ENCODE measurements around the gene NELFA.
"Not testable (repeated sequence)": the region's sequence is repeated elsewhere in the genome, so short reads cannot be mapped to it uniquely, and the experiment has no call there.

Gene NELFA

GRCh38 chr4:1997712-1998111, 11.1 kb downstream of the NELFA start:
- no peak for TF ChIP-seq CTCF (IDR thresholded peaks at IDR 0.05; ENCODE audit: low read depth, low read length, missing control alignments)
- DNase-seq (ENCODE audit: low read depth), result no peak
- H3K4me3 ChIP-seq (ENCODE audit: low read depth, low read length), result no peak overlapping the region

- DNase-seq (ENCODE audit: low read depth), result no peak
- no peak overlapping the region for H3K4me3 ChIP-seq (ENCODE audit: low read depth, low read length)
- no peak for TF ChIP-seq CTCF (IDR thresholded peaks at IDR 0.05; ENCODE audit: low read depth, low read length, missing control alignments)
Measured at GRCh38 chr4:1996866-1997611, 11.7 kb downstream of the NELFA start.

GRCh38 chr4:1994938-1995337, 13.8 kb downstream of the NELFA start:
- DNase-seq (ENCODE audit: low read depth), result no peak
- no peak overlapping the region for H3K4me3 ChIP-seq (ENCODE audit: low read depth, low read length)
- TF ChIP-seq CTCF (IDR thresholded peaks at IDR 0.05; ENCODE audit: low read depth, low read length, missing control alignments), result no peak

GRCh38 chr4:1993718-1994516, 14.9 kb downstream of the NELFA start:
- not testable (repeated sequence) for H3K4me3 ChIP-seq (ENCODE audit: low read depth, low read length); DNase-seq (ENCODE audit: low read depth)

- no peak overlapping the region for H3K4me3 ChIP-seq (ENCODE audit: low read depth, low read length)
- no peak for DNase-seq (ENCODE audit: low read depth)
- no peak for TF ChIP-seq CTCF (IDR thresholded peaks at IDR 0.05; ENCODE audit: low read depth, low read length, missing control alignments)
Measured at GRCh38 chr4:1993169-1993516, 15.6 kb downstream of the NELFA start.

GRCh38 chr4:1992468-1993168, 16.2 kb downstream of the NELFA start:
- DNase-seq (ENCODE audit: low read depth), result no peak
- no peak overlapping the region for H3K4me3 ChIP-seq (ENCODE audit: low read depth, low read length)
- no peak for TF ChIP-seq CTCF (IDR thresholded peaks at IDR 0.05; ENCODE audit: low read depth, low read length, missing control alignments)

Measured in GM12864 (cell line).